PC-3 (cell line): ENCODE measurements around the gene TST. TPM values are rescaled to one million over a fixed set of nuclear protein-coding genes. Genes with fewer than 3 reads are reported as not detected.

Experiments used
- ATAC-seq: fragments of 200-7000 bp; cut with Tn5 transposase; 2 replicates; pipeline ENCODE4 v1.9.1; 2020; ENCODE audit warnings: mild to moderate bottlenecking, moderate library complexity
- BruUV-seq: library from RNA; stranded (reverse); fragments of 400-500 nt; replicated peaks from 2 replicates; lab custom pipeline; 2021; lab: Mats Ljungman, UMichigan
- CTCF ChIA-PET: fragments of 300-600 bp; sonication (Branson Sonifier 250); formaldehyde crosslinking; loops from one replicate; lab custom pipeline; 2022; ENCODE audit warnings: antibody characterized with exemption; lab: Charles Lee
- POLR2A ChIA-PET: fragments of 300-600 bp; sonication (Branson Sonifier 250); formaldehyde crosslinking; loops from one replicate; lab custom pipeline; 2022; ENCODE audit warnings: antibody characterized with exemption; ENCODE audit not compliant: unreplicated experiment; lab: Charles Lee
- DNase-seq: peaks from one replicate; pipeline ENCODE4 v3.0.0-alpha.2; 2015
- H2AFZ ChIP-seq: fragments of 300-600 bp; sonication (generic); 2 replicates; pipeline ENCODE4 v1.6.0; 2016; ENCODE audit warnings: antibody characterized with exemption, low read length
- H3F3A ChIP-seq: fragments of 300-600 bp; sonication (generic); one replicate; pipeline ENCODE4 v1.6.0; 2017; ENCODE audit warnings: antibody characterized with exemption, low read length, control low read depth, mild to moderate bottlenecking; ENCODE audit not compliant: unreplicated experiment
- H3K27ac ChIP-seq: fragments of 300-600 bp; sonication (generic); 2 replicates; pipeline ENCODE4 v1.5.1; 2016; ENCODE audit warnings: mild to moderate bottlenecking, low read length
- H3K27me3 ChIP-seq: fragments of 300-600 bp; sonication (generic); 2 replicates; pipeline ENCODE4 v1.6.1; 2016; ENCODE audit warnings: low read length, mixed read lengths
- H3K36me3 ChIP-seq: fragments of 300-600 bp; sonication (generic); 2 replicates; pipeline ENCODE4 v1.6.1; 2016; ENCODE audit warnings: low read depth, mixed run types, low read length, mixed read lengths
- H3K4me1 ChIP-seq: fragments of 300-600 bp; sonication (generic); 2 replicates; pipeline ENCODE4 v1.5.1; 2016; ENCODE audit warnings: low read length; ENCODE audit not compliant: insufficient read depth
- H3K4me2 ChIP-seq: fragments of 300-600 bp; sonication (generic); 2 replicates; pipeline ENCODE4 v1.6.0; 2016; ENCODE audit warnings: low read length
- H3K4me3 ChIP-seq: fragments of 300-600 bp; sonication (generic); 2 replicates; pipeline ENCODE4 v1.5.1; 2016; ENCODE audit warnings: mild to moderate bottlenecking, low read length, mixed read lengths
- H3K79me2 ChIP-seq: fragments of 300-600 bp; sonication (generic); 2 replicates; pipeline ENCODE4 v1.6.1; 2017; ENCODE audit warnings: low read length, mixed read lengths
- H3K9ac ChIP-seq: fragments of 300-600 bp; sonication (generic); 2 replicates; pipeline ENCODE4 v1.6.0; 2016; ENCODE audit warnings: mild to moderate bottlenecking, low read length
- H3K9me2 ChIP-seq: fragments of 300-600 bp; sonication (generic); replicated peaks from 2 replicates; pipeline ENCODE4 v1.6.1; 2016; ENCODE audit warnings: mixed run types, low read length, mixed read lengths
- H3K9me3 ChIP-seq: fragments of 300-600 bp; sonication (generic); 2 replicates; pipeline ENCODE4 v1.6.1; 2016; ENCODE audit warnings: low read length, mixed read lengths
- H4K20me1 ChIP-seq: fragments of 300-600 bp; sonication (generic); 2 replicates; pipeline ENCODE4 v1.6.1; 2016; ENCODE audit warnings: low read length, mixed read lengths
- EZH2 ChIP-seq: fragments of 300-600 bp; sonication (generic); IDR thresholded peaks from one replicate; pipeline ENCODE4 v1.6.1; 2017; ENCODE audit warnings: antibody characterized with exemption, mild to moderate bottlenecking, low read length; ENCODE audit not compliant: unreplicated experiment
- EZH2phosphoT487 ChIP-seq: fragments of 300-600 bp; sonication (generic); IDR thresholded peaks from 2 replicates; pipeline ENCODE4 v1.6.1; 2018; ENCODE audit warnings: mild to moderate bottlenecking, antibody characterized with exemption, low read length, borderline replicate concordance
- intact Hi-C: fragments of 100-400 bp; cut with micrococcal nuclease; formaldehyde crosslinking; loops from 2 replicates; pipeline ENCODE4 v1.9.0; 2023
- total RNA-seq: library from RNA; depleted of rRNA; stranded (reverse); fragments of >200 nt; gene quantifications from 2 replicates; pipeline ENCODE4 v1.2.3, GENCODE V29; 2014
- TF ChIP-seq, protein P1 (sequence below): fragments of 300-600 bp; sonication (generic); conservative IDR thresholded peaks from 2 replicates; pipeline ENCODE4 v1.5.1; 2017; ENCODE audit warnings: antibody characterized with exemption, low read depth, mild to moderate bottlenecking, low read length

Gene TST
- total RNA-seq, 1 experiment from 2014 or later: 35.9 TPM

GRCh38 chr22:37012262-37012904 is 6.9 kb downstream of the TST start:
- H3K27ac ChIP-seq: no peak overlapping the region
- no peak overlapping the region for H3K4me2 ChIP-seq
- H3K79me2 ChIP-seq: no peaks in the 10 kb centered on the region
- ATAC-seq (peak; percentile 24), DNase-seq (no peak)
- CTCF ChIA-PET: no interaction called here
- no peaks in the 10 kb centered on the region for H4K20me1 ChIP-seq
- no peaks in the 10 kb centered on the region for H3K27me3 ChIP-seq
- POLR2A ChIA-PET: no interaction called here
- H3K9me3 ChIP-seq: no peaks in the 10 kb centered on the region
- H3F3A ChIP-seq: no peaks in the 10 kb centered on the region
- H3K9ac ChIP-seq: no peak overlapping the region
- H3K9me2 ChIP-seq: no peaks in the 10 kb centered on the region
- no peak for TF ChIP-seq EZH2
- TF ChIP-seq EZH2phosphoT487: no peak
- TF ChIP-seq, protein P1, sequence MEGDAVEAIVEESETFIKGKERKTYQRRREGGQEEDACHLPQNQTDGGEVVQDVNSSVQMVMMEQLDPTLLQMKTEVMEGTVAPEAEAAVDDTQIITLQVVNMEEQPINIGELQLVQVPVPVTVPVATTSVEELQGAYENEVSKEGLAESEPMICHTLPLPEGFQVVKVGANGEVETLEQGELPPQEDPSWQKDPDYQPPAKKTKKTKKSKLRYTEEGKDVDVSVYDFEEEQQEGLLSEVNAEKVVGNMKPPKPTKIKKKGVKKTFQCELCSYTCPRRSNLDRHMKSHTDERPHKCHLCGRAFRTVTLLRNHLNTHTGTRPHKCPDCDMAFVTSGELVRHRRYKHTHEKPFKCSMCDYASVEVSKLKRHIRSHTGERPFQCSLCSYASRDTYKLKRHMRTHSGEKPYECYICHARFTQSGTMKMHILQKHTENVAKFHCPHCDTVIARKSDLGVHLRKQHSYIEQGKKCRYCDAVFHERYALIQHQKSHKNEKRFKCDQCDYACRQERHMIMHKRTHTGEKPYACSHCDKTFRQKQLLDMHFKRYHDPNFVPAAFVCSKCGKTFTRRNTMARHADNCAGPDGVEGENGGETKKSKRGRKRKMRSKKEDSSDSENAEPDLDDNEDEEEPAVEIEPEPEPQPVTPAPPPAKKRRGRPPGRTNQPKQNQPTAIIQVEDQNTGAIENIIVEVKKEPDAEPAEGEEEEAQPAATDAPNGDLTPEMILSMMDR: no peak
- intact Hi-C loops: no loop called here
- no peak overlapping the region for H3K4me3 ChIP-seq
- H2AFZ ChIP-seq: no peak overlapping the region
- no peaks in the 10 kb centered on the region for H3K36me3 ChIP-seq
- peaks cover 4% of the 10 kb centered on the region; the same call in 1 of the 2 replicates for H3K4me1 ChIP-seq
- BruUV-seq: no TSS peak

- Histone ChIP-seq H3K9ac (no peak overlapping the region), H2AFZ (no peak overlapping the region), H3K4me3 (no peak overlapping the region), H3K79me2 (no peaks in the 10 kb centered on the region), H3K9me3 (no peaks in the 10 kb centered on the region), H3F3A (no peaks in the 10 kb centered on the region), H4K20me1 (no peaks in the 10 kb centered on the region), H3K27ac (no peak overlapping the region), H3K4me1 (peaks cover 4% of the 10 kb centered on the region; the same call in 1 of the 2 replicates), H3K4me2 (no peak overlapping the region), H3K36me3 (no peaks in the 10 kb centered on the region), H3K27me3 (no peaks in the 10 kb centered on the region), H3K9me2 (no peaks in the 10 kb centered on the region)
- BruUV-seq: no TSS peak
- CTCF ChIA-PET: no interaction called here
- TF ChIP-seq EZH2: no peak
- TF ChIP-seq, protein P1: no peak
- no peak for TF ChIP-seq EZH2phosphoT487
- intact Hi-C loops: no loop called here
- DNase-seq (no peak), ATAC-seq (no peak)
- POLR2A ChIA-PET: no interaction called here
Measured at GRCh38 chr22:37011472-37011871, 7.8 kb downstream of the TST start.

DNA sequence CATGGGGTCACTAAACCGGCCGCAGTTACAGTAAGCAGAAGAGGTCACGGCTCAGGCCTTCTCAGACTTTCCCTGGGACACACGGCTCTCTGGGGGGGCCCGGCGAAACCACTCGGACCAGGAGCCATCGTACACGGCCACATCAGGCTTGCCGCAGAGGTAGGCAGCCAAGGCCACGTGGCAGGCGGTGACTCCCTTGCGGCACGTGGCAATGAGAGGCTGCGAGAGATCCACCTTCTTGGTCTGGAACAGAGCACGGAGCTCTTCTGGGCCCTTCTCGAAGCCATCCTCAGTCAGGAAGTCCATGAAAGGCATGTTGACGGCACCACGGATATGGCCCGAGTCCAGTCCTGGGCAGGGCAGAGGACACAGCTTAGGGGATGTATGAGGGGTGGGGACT is 8.3 kb downstream of the TST start:
- TF ChIP-seq, protein P1: no peak
- TF ChIP-seq EZH2phosphoT487 (no peak), EZH2 (no peak)
- intact Hi-C loops: no loop called here
- BruUV-seq: no TSS peak
- CTCF ChIA-PET: no interaction called here
- H3K9me2 ChIP-seq: no peaks in the 10 kb centered on the region
- H3K4me1 ChIP-seq: peaks cover 4% of the 10 kb centered on the region; the same call in 1 of the 2 replicates
- no peak overlapping the region for H3K4me2 ChIP-seq
- no peak overlapping the region for H3K9ac ChIP-seq
- H3K9me3 ChIP-seq: no peaks in the 10 kb centered on the region
- no peaks in the 10 kb centered on the region for H3F3A ChIP-seq
- ATAC-seq (no peak), DNase-seq (no peak)
- H3K36me3 ChIP-seq: no peaks in the 10 kb centered on the region
- no peak overlapping the region for H2AFZ ChIP-seq
- H4K20me1 ChIP-seq: no peaks in the 10 kb centered on the region
- no peaks in the 10 kb centered on the region for H3K27me3 ChIP-seq
- no peaks in the 10 kb centered on the region for H3K79me2 ChIP-seq
- no peak overlapping the region for H3K4me3 ChIP-seq
- no peak overlapping the region for H3K27ac ChIP-seq
- POLR2A ChIA-PET: no interaction called here
